H1 (cell line): ENCODE measurements around the gene ZBTB47. TPM values are rescaled to one million over a fixed set of nuclear protein-coding genes. Genes with fewer than 3 reads are reported as not detected.

ENCODE experiments used
- CTCF ChIA-PET: fragments of 300-600 bp; sonication (Branson Sonifier 250); formaldehyde crosslinking; loops from one replicate; lab custom pipeline; 2021; ENCODE audit not compliant: partially characterized antibody; lab: Charles Lee
- POLR2A ChIA-PET: fragments of 300-600 bp; sonication (Branson Sonifier 250); formaldehyde crosslinking; loops from one replicate; lab custom pipeline; 2021; ENCODE audit warnings: inconsistent platforms; ENCODE audit not compliant: partially characterized antibody; lab: Charles Lee
- DNase-seq, 2 experiments: peaks; one replicate each; pipeline versions ENCODE4 v3.0.0 to v3.0.0-alpha.2; 2010 to 2022; ENCODE audit warnings: low spot score in 2 of 2, low read depth in 1 of 2, mixed read lengths in 1 of 2
- FAIRE-seq: peaks from 2 replicates; lab custom pipeline; 2011; peaks lifted over from hg19 to GRCh38; lab: Jason Lieb, UNC
- H2AFZ ChIP-seq: 2 replicates; pipeline ENCODE4 v1.8.1; 2012; ENCODE audit warnings: low read length, inconsistent platforms
- H2AK5ac ChIP-seq: 2 replicates; pipeline ENCODE4 v1.6.1; 2013; ENCODE audit warnings: low read depth, low read length
- H2BK120ac ChIP-seq: replicated peaks from 2 replicates; pipeline ENCODE3; 2013; ENCODE audit warnings: low read depth, low read length, inconsistent platforms
- H2BK12ac ChIP-seq: 2 replicates; pipeline ENCODE4 v1.6.1; 2013; ENCODE audit warnings: low read depth, low read length
- H2BK15ac ChIP-seq: 2 replicates; pipeline ENCODE4 v1.6.1; 2013; ENCODE audit warnings: low read length
- H2BK20ac ChIP-seq: 2 replicates; pipeline ENCODE4 v1.6.1; 2013; ENCODE audit warnings: low read length
- H2BK5ac ChIP-seq: 2 replicates; pipeline ENCODE4 v1.6.1; 2013; ENCODE audit warnings: low read depth, low read length
- H3K14ac ChIP-seq: 2 replicates; pipeline ENCODE4 v1.6.1; 2013; ENCODE audit warnings: inconsistent platforms; ENCODE audit not compliant: insufficient read length
- H3K18ac ChIP-seq: 2 replicates; pipeline ENCODE4 v1.6.1; 2013; ENCODE audit warnings: low read length; ENCODE audit errors: extremely low read depth
- H3K23ac ChIP-seq: 2 replicates; pipeline ENCODE4 v1.6.1; 2013; ENCODE audit warnings: inconsistent platforms; ENCODE audit not compliant: insufficient read length
- H3K23me2 ChIP-seq: 2 replicates; pipeline ENCODE4 v1.6.1; 2013; ENCODE audit warnings: low read depth, low read length
- H3K27ac ChIP-seq: 2 replicates; pipeline ENCODE4 v1.6.1; 2011; ENCODE audit warnings: low read depth, low read length, inconsistent platforms
- H3K27me3 ChIP-seq, 4 experiments: replicated peaks in 1 of 4; 1 replicate in 1 of 4; 2 replicates in 3 of 4; pipeline versions ENCODE4 v1.6.1 to v1.8.1; 2011 to 2013; ENCODE audit warnings: low read length in 3 of 4, mild to moderate bottlenecking in 3 of 4, inconsistent platforms in 2 of 4, mixed read lengths in 2 of 4, moderate library complexity in 1 of 4; ENCODE audit not compliant: control insufficient read depth in 3 of 4, insufficient read depth in 3 of 4; ENCODE audit errors: extremely low read depth in 1 of 4
- H3K36me3 ChIP-seq, 4 experiments: 2 replicates each; pipeline versions ENCODE4 v1.6.1 to v1.8.1; 2011 to 2013; ENCODE audit warnings: mild to moderate bottlenecking in 4 of 4, low read length in 3 of 4, moderate library complexity in 2 of 4, control low read depth in 1 of 4, inconsistent platforms in 1 of 4; ENCODE audit not compliant: insufficient read depth in 4 of 4, control insufficient read depth in 2 of 4
- H3K4ac ChIP-seq: replicated peaks from 2 replicates; pipeline ENCODE3; 2013; ENCODE audit warnings: low read length, low read depth, mixed read lengths, inconsistent platforms; ENCODE audit not compliant: insufficient read length
- H3K4me1 ChIP-seq, 4 experiments: replicated peaks in 1 of 4; 1 replicate in 1 of 4; 2 replicates in 3 of 4; pipeline versions ENCODE4 v1.6.1 to v1.8.1; 2011 to 2013; ENCODE audit warnings: low read length in 3 of 4, inconsistent platforms in 2 of 4, mixed read lengths in 1 of 4; ENCODE audit not compliant: insufficient read depth in 4 of 4, control insufficient read depth in 3 of 4
- H3K4me2 ChIP-seq, 2 experiments: 2 replicates each; pipeline versions ENCODE4 v1.6.1 to v1.8.1; 2011 to 2013; ENCODE audit warnings: low read depth in 2 of 2, low read length in 2 of 2, control low read depth in 1 of 2, inconsistent platforms in 1 of 2, mild to moderate bottlenecking in 1 of 2; ENCODE audit not compliant: insufficient read depth in 1 of 2
- H3K4me3 ChIP-seq, 4 experiments: fragments of 200-600, 300-600 bp in 1 of 4; sonication (generic), shearing (Covaris generic), sonication (Bioruptor Twin) in 1 of 4; 2 replicates each; pipeline versions ENCODE4 v1.5.1 to v1.8.1; 2011 to 2016; ENCODE audit warnings: low read length in 4 of 4, low read depth in 3 of 4, control low read depth in 2 of 4, inconsistent platforms in 2 of 4, mild to moderate bottlenecking in 2 of 4, mixed read lengths in 1 of 4, moderate library complexity in 1 of 4; ENCODE audit not compliant: insufficient read depth in 2 of 4; ENCODE audit errors: extremely low read depth in 1 of 4
- H3K56ac ChIP-seq: replicated peaks from 2 replicates; pipeline ENCODE3; 2013; ENCODE audit warnings: low read depth, mild to moderate bottlenecking, mixed read lengths, low read length, inconsistent platforms; ENCODE audit not compliant: insufficient read length
- H3K79me1 ChIP-seq: 2 replicates; pipeline ENCODE4 v1.6.1; 2013; ENCODE audit warnings: low read depth, low read length, control low read depth
- H3K79me2 ChIP-seq, 2 experiments: 2 replicates each; pipeline versions ENCODE4 v1.6.1 to v1.8.1; 2012 to 2013; ENCODE audit warnings: low read length in 2 of 2, mild to moderate bottlenecking in 2 of 2, inconsistent platforms in 1 of 2; ENCODE audit not compliant: insufficient read depth in 2 of 2, control insufficient read depth in 1 of 2
- H3K9ac ChIP-seq, 4 experiments: replicated peaks in 1 of 4; 1 replicate in 1 of 4; 2 replicates in 3 of 4; pipeline versions ENCODE4 v1.6.1 to v1.8.1; 2011 to 2013; ENCODE audit warnings: low read depth in 3 of 4, low read length in 3 of 4, control low read depth in 2 of 4, mild to moderate bottlenecking in 2 of 4, moderate library complexity in 2 of 4, inconsistent platforms in 1 of 4; ENCODE audit errors: extremely low read depth in 1 of 4
- H3K9me3 ChIP-seq, 2 experiments: 2 replicates each; pipeline versions ENCODE4 v1.6.1 to v1.8.1; 2012 to 2013; ENCODE audit warnings: mild to moderate bottlenecking in 2 of 2, moderate library complexity in 2 of 2, control low read depth in 1 of 2, inconsistent platforms in 1 of 2, low read depth in 1 of 2, low read length in 1 of 2, mixed read lengths in 1 of 2; ENCODE audit not compliant: insufficient read depth in 2 of 2
- H4K20me1 ChIP-seq, 2 experiments: replicated peaks in 1 of 2; 2 replicates each; pipeline versions ENCODE3 to v1.8.1; 2011 to 2013; ENCODE audit warnings: inconsistent platforms in 2 of 2, low read length in 2 of 2, mild to moderate bottlenecking in 1 of 2; ENCODE audit not compliant: insufficient read depth in 2 of 2, control insufficient read depth in 1 of 2
- H4K5ac ChIP-seq: 2 replicates; pipeline ENCODE4 v1.6.1; 2013; ENCODE audit warnings: low read length, low read depth, mixed read lengths, inconsistent platforms; ENCODE audit not compliant: insufficient read length
- H4K8ac ChIP-seq: 2 replicates; pipeline ENCODE4 v1.8.0; 2013; ENCODE audit warnings: mild to moderate bottlenecking, moderate library complexity, low read length, inconsistent platforms; ENCODE audit not compliant: insufficient read depth; ENCODE audit errors: extremely low read depth
- H4K91ac ChIP-seq: replicated peaks from 2 replicates; pipeline ENCODE3; 2013; ENCODE audit warnings: low read length, mixed read lengths, inconsistent platforms; ENCODE audit not compliant: insufficient read length
- ATF3 ChIP-seq: IDR thresholded peaks from 2 replicates; pipeline ENCODE4 v1.6.1; 2011; ENCODE audit warnings: low read depth, mild to moderate bottlenecking, low read length; ENCODE audit not compliant: insufficient read depth
- CTCF ChIP-seq, 3 experiments: IDR thresholded peaks; 1 replicate in 2 of 3; 2 replicates in 1 of 3; pipeline versions ENCODE4 v1.5.1 to v1.6.1; 2011; ENCODE audit warnings: low read length in 3 of 3, mild to moderate bottlenecking in 3 of 3, inconsistent platforms in 2 of 3, low read depth in 1 of 3, moderate library complexity in 1 of 3; ENCODE audit not compliant: insufficient read depth in 1 of 3; ENCODE audit errors: control extremely low read depth in 1 of 3
- EP300 ChIP-seq, 2 experiments: IDR thresholded peaks; 1 replicate in 1 of 2; 2 replicates in 1 of 2; pipeline ENCODE4 v1.6.1; 2011 to 2012; ENCODE audit warnings: low read depth in 2 of 2, low read length in 2 of 2, mild to moderate bottlenecking in 2 of 2, borderline replicate concordance in 1 of 2, inconsistent platforms in 1 of 2, moderate library complexity in 1 of 2
- KDM5A ChIP-seq: fragments of 200-600 bp; IDR thresholded peaks from 2 replicates; pipeline ENCODE4 v1.7.1; 2012; ENCODE audit warnings: mild to moderate bottlenecking, low read length, inconsistent platforms, mixed read lengths
- MAFK ChIP-seq: IDR thresholded peaks from 2 replicates; pipeline ENCODE4 v1.6.1; 2012; ENCODE audit warnings: low read depth, mild to moderate bottlenecking, improper control_type of control experiment, low read length
- NRF1 ChIP-seq: IDR thresholded peaks from 2 replicates; pipeline ENCODE4 v1.6.1; 2011; ENCODE audit warnings: mild to moderate bottlenecking, low read depth, low read length, improper control_type of control experiment
- RAD21 ChIP-seq, 2 experiments: IDR thresholded peaks in 1 of 2; conservative IDR thresholded peaks in 1 of 2; 2 replicates each; pipeline ENCODE4 v1.6.1; 2011; ENCODE audit warnings: low read depth in 2 of 2, low read length in 2 of 2, improper control_type of control experiment in 1 of 2, inconsistent platforms in 1 of 2, mild to moderate bottlenecking in 1 of 2, moderate library complexity in 1 of 2
- RNF2 ChIP-seq: fragments of 200-900, 300-1000 bp; sonication (generic); IDR thresholded peaks from 2 replicates; pipeline ENCODE4 v1.7.1; 2016; ENCODE audit warnings: borderline replicate concordance, low read depth, mild to moderate bottlenecking, antibody characterized with exemption, low read length; ENCODE audit not compliant: poor library complexity, severe bottlenecking; ENCODE audit errors: missing control alignments
- WGBS, 2 experiments: shearing (Covaris generic) in 1 of 2; methylation state at CpG; one replicate each; pipeline versions ENCODE4 v1.1.6 to v1.1.7; 2013 to 2015; ENCODE audit warnings: low lambda C conversion rate in 2 of 2, mixed read lengths in 2 of 2, inconsistent platforms in 1 of 2, low coverage in 1 of 2, missing lambda C conversion rate in 1 of 2; ENCODE audit not compliant: insufficient replicate concordance in 2 of 2, insufficient coverage in 1 of 2, insufficient read length in 1 of 2; ENCODE audit errors: extremely low coverage in 1 of 2, missing lambda C conversion rate in 1 of 2; 5-methylcytosine and 5-hydroxymethylcytosine counted together
- polyA plus RNA-seq, 7 experiments: library from polyadenylated mRNA; depleted of rRNA in 3 of 7; stranded (reverse) in 5 of 7; unstranded in 2 of 7; fragments of >200 nt in 5 of 7; fragments of 200-250 nt in 2 of 7; gene quantifications; 1 replicate in 5 of 7; 2 replicates in 1 of 7; 4 replicates in 1 of 7; pipeline versions ENCODE4 v1.2.1 to v1.2.3, GENCODE V29; 2011 to 2013; ENCODE audit warnings: missing spikeins in 2 of 7, mixed read lengths in 2 of 7
- total RNA-seq: library from RNA; stranded (reverse); fragmentation: NEBNext Ultra II Directional; extraction: Animal tissue kit (Norgen Biotek cat#: 25700); gene quantifications from 2 replicates; pipeline ENCODE4 v1.2.1, GENCODE V29; 2021

The ZBTB47 gene
- total and polyA plus RNA-seq, 2 of the 8 experiments (the other 6 are each of a cell fraction or from before 2014, with no cell fraction given), result 2.8 to 4.1 TPM

GRCh38 chr3:42637001-42637400 lies 16.5 kb upstream of the ZBTB47 start:
- no peak overlapping the region for H2BK5ac ChIP-seq
- no peak overlapping the region for H3K9ac ChIP-seq
- ChIA-PET CTCF (interaction anchor here (0.8 to 2.7 kb wide), 10 partner anchors 11 to 113 kb away, joined by 3 to 9 read pairs (median 4); no protein-coding TSS in a partner anchor), POLR2A (interaction anchor here (0.9 to 2.3 kb wide), 7 partner anchors 8 to 54 kb away, joined by 3 to 14 read pairs (median 4); partner anchors contain the start of gene SS18L2)
- H3K79me1 ChIP-seq, result no peaks in the 10 kb centered on the region; the same call in 1 of the 2 replicates
- no peak for FAIRE-seq
- H2BK15ac ChIP-seq, result no peak overlapping the region
- no peak overlapping the region for H2BK12ac ChIP-seq
- no peak overlapping the region for H4K8ac ChIP-seq
- no peaks in the 10 kb centered on the region for H3K27me3 ChIP-seq
- DNase-seq, result no peak
- no peak overlapping the region for H2BK20ac ChIP-seq
- peaks cover 46 to 95% (median 82%) of the 10 kb centered on the region in 4 experiments for H3K36me3 ChIP-seq
- H3K9me3 ChIP-seq, result no peaks in the 10 kb centered on the region
- H3K23ac ChIP-seq, result no peak overlapping the region
- no peak overlapping the region for H4K91ac ChIP-seq
- H3K23me2 ChIP-seq, result no peaks in the 10 kb centered on the region
- H2BK120ac ChIP-seq, result no peak overlapping the region
- 97% methylated on average over 6 of the region's 6 CpGs; no CpG with 5 or more reads in 1 of the 2 experiments for WGBS, 2 experiments
- H3K4ac ChIP-seq, result no peak overlapping the region
- H3K4me3 ChIP-seq, result no peak overlapping the region
- peaks cover 0 to 7% of the 10 kb centered on the region in 2 experiments for H4K20me1 ChIP-seq
- H2AFZ ChIP-seq, result no peak overlapping the region
- no peak overlapping the region for H3K27ac ChIP-seq
- no peak overlapping the region for H2AK5ac ChIP-seq
- no peak overlapping the region for H3K4me2 ChIP-seq
- H3K4me1 ChIP-seq, result no peaks in the 10 kb centered on the region
- H3K56ac ChIP-seq, result no peak overlapping the region
- no peak overlapping the region for H4K5ac ChIP-seq
- H3K79me2 ChIP-seq, result 0 out of 4 replicates have a peak, but pooled peaks cover 4% of the 10 kb centered on the region in 2 experiments
- H3K14ac ChIP-seq, result no peak overlapping the region
- no peak overlapping the region for H3K18ac ChIP-seq
- TF ChIP-seq NRF1, result no peak
- TF ChIP-seq CTCF (IDR thresholded peaks at IDR 0.05; ENCODE audit: control extremely low read depth in 1 of 3, insufficient read depth in 1 of 3, low read depth in 1 of 3, low read length in 3 of 3), result no peak
- no peak for TF ChIP-seq ATF3
- no peak for TF ChIP-seq RNF2
- no peak for TF ChIP-seq RAD21 (IDR thresholded peaks at IDR 0.05 in 1 of 2, conservative IDR thresholded peaks at IDR 0.05 in 1 of 2; ENCODE audit: low read depth in 2 of 2, low read length in 2 of 2)
- TF ChIP-seq MAFK, result no peak
- no peak for TF ChIP-seq EP300 (IDR thresholded peaks at IDR 0.05; ENCODE audit: borderline replicate concordance in 1 of 2, low read depth in 2 of 2, low read length in 2 of 2)
- no peak for TF ChIP-seq KDM5A
